Midbrain (tissue), 1 donor: ENCODE data around the gene EBPL.
"Not testable (repeated sequence)": the region's sequence is repeated elsewhere in the genome, so short reads cannot be mapped to it uniquely, and the experiment has no call there.

Experiments
- DNase-seq: peaks from one replicate; lab custom pipeline; 2025; lab: John Stamatoyannopoulos, UW

The EBPL gene

GRCh38 chr13:49690995-49691784, at the start of gene EBPL:
TSS of gene EBPL (minus strand) at chr13:49691486. CDS start at chr13:49691424, 62 bp downstream.
- peak; percentile 85 for DNase-seq

- no peak for DNase-seq
These were observed 49.6 kb upstream of the EBPL start for GRCh38 chr13:49740870-49741269.

GRCh38 chr13:49739498-49740187, 48.4 kb upstream of the EBPL start:
- no peak for DNase-seq

- no peak for DNase-seq
These were observed 42.1 kb upstream of the EBPL start for GRCh38 chr13:49733181-49733951.

- no peak for DNase-seq
These were observed 40.5 kb upstream of the EBPL start for GRCh38 chr13:49731766-49732165.

- DNase-seq: no peak
These were observed 25.3 kb upstream of the EBPL start for GRCh38 chr13:49716615-49717014.

GRCh38 chr13:49714757-49715156, 23.5 kb upstream of the EBPL start:
- DNase-seq: no peak

GRCh38 chr13:49711218-49711863, 20.1 kb upstream of the EBPL start:
- DNase-seq: no peak

- DNase-seq: not testable (repeated sequence)
These were observed 13.0 kb upstream of the EBPL start for GRCh38 chr13:49704264-49704663.

- DNase-seq: no peak
These were observed 10.2 kb upstream of the EBPL start for GRCh38 chr13:49701491-49701890.

- no peak for DNase-seq
These were observed 6.2 kb upstream of the EBPL start for GRCh38 chr13:49697468-49697867.

GRCh38 chr13:49694446-49694845, 3.2 kb upstream of the EBPL start:
- DNase-seq: no peak

GRCh38 chr13:49693877-49694276, 2.6 kb upstream of the EBPL start:
- DNase-seq: no peak

- no peak for DNase-seq
These were observed 2.0 kb upstream of the EBPL start for GRCh38 chr13:49693191-49693733.

GRCh38 chr13:49690133-49690994, 922 bp downstream of the EBPL start:
- no peak for DNase-seq

GRCh38 chr13:49683489-49683888, 7.8 kb downstream of the EBPL start:
- no peak for DNase-seq

- no peak for DNase-seq
These were observed 9.3 kb downstream of the EBPL start for GRCh38 chr13:49681842-49682435.

GRCh38 chr13:49679246-49679645, 12.0 kb downstream of the EBPL start:
- peak; percentile 16 for DNase-seq

GRCh38 chr13:49678191-49678914, 12.9 kb downstream of the EBPL start:
- no peak for DNase-seq
